HUDEP-2 (cell line): ENCODE measurements around the gene CCDC27.
A peak's percentile ranks its signal among the peaks of the same experiment; 100 is the strongest.
"Not testable (repeated sequence)": the region's sequence is repeated elsewhere in the genome, so short reads cannot be mapped to it uniquely, and the experiment has no call there.

ENCODE experiments used
- DNase-seq, 76 experiments: peaks; one replicate each; lab custom pipeline; 2025; ENCODE audit not compliant: unreplicated experiment in 76 of 76; lab: John Stamatoyannopoulos, UW

Gene CCDC27

DNA sequence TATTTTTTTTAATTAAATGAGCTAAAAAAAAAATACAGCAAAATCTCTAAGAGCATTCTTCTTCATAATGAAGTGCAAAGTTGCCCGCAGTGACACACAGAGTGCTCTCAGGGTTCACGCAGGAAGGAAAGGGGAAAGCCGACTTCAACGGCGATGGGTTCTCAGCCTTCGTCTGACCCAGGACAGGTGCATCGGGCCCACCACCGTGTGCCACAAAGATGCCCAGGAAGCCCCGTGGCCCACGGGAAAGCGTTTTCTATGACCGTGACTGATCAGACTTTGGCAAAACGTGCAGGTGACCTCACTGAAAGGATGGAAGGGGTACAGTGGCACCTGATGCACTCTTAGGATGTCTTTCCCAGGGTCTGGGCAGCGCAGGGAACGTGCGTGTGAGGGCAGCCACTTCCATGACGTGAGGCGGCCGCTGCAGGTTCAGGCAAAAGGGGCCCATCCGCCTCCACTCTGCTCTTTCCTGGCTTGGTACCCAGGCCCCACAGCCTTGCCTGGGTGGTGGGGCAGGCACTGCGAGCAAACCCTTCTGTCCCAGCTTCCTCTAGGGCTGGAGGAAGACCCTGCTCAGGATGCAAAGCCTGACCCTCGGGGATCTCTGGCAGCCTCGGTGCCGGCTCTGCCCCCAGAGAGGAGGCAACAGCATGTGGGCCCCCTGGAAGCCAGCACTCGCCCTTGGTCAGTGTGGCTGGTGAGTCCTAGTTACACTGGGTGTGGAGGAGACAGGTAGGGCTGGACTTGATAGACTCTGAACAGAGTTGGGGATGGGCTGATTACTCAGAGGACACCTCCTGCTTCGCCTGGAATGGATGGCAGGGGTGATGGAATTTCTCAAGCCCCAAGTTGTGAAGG is 35.7 kb downstream of the CCDC27 start:
- no peak for DNase-seq

DNA sequence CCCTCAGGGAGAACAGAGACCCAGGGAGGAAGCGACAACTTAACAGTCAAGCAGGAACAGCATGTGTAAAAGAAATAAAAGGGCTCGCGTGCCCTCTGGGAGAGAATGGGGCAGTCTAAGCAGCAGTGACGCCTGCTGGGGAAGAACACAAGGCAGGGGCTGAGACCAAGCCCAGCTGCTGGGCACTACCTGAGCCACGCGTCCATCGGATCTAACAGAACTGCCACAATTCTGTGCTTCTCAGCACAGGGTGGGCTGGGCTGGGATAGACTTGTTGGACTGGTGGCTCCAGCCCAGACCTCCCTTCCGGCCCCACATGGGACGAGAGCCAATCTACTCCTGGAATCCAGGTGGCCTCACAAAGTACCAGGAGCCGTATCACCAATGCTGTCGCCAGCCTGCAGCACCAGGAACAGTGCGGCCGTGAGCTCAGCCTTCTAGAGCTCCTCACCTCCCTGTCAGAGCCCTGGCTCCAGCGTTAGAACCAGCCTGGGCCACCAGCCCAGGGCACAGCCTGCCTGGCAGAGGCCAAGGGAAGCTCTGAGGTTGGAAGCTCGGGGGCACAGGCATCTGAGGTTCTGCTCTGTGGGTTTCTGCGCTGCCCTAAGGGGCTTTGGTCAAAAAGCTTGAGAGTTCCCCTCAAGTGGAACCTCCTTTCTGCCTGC is 36.6 kb downstream of the CCDC27 start:
- DNase-seq = no peak

DNA sequence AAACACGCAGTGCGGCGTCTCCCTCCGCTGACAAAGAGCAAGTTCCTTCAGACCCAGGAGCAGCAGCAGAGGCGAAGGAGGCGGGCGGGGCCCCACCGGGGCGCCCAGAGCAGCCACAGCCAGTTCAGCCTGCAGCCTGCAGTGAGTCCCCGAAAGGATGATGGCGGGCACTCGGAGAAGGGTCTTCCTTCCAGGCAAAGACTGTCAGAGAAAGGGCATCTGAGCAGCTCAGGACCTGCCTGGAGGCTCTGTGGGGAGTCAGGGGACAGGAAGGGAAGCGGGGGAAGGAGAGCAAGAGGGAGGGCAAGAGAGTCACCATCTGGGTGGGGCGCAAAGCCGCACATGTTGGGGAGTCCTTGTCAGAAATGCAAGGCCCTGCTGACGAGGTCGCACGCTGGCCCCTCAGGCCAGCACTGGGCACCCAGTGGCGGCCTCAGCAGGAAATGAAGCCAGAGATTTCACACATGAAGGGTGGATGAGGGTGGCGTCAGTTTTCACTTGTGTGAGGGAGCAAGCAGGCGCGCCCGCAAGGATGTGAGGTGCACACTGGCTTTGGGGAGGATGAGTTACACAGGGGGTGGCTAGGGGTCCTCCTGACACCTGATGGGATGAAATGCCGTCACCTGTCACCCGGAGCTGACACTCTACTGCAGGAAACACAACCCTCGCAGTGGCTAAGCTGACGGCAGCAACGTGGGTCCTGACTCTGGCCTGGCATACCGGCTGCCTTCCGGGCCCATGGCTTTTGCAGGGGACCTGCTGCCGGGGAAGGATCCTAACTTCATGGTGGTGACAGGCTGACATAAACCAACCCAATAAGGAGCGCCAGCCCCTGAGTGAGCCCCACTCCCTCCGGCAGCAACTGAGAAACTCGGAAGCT is 37.4 kb downstream of the CCDC27 start:
- DNase-seq = no peak

DNA sequence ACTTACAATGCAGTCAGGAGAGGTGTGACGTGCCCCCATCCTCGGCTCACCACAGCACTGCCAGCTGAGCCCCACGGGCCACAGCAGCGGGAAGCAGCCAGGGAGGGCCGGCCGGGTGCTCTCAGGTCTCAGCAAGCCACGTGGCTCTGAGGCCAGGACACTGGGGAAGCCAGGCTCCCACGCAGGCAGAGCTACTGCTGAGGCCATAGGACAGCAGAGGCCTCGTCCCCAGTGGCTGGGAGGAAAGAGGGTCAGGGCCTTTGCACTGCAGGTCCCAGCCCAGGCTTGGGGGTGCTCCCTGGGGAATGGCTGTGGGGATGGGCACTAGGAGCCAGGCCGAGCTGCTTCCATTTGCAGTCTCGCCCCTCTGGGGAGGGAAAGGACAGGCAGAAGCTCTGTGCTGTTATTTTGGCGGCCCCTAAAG is 38.3 kb downstream of the CCDC27 start:
- DNase-seq = no peak

DNA sequence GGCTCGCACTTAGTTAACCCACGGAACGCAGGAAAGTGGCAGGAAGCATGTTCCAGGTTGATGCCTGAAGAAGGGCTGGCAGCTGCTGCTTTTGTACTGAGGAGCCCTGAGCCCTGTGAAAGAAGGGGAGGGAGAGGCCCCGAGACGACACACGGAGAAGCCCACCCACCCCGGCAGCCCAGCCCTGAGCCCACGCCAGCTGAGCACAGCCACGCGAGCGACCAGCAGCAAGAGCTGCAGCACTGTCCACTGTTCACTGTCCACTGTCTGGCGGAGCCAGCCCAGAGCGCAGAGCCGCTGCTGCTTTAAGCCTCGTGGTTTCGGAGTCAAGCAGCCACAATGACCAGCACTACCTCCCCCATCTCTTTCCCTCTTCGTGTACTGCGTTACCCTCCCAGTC is 38.7 kb downstream of the CCDC27 start:
- DNase-seq = no peak

DNA sequence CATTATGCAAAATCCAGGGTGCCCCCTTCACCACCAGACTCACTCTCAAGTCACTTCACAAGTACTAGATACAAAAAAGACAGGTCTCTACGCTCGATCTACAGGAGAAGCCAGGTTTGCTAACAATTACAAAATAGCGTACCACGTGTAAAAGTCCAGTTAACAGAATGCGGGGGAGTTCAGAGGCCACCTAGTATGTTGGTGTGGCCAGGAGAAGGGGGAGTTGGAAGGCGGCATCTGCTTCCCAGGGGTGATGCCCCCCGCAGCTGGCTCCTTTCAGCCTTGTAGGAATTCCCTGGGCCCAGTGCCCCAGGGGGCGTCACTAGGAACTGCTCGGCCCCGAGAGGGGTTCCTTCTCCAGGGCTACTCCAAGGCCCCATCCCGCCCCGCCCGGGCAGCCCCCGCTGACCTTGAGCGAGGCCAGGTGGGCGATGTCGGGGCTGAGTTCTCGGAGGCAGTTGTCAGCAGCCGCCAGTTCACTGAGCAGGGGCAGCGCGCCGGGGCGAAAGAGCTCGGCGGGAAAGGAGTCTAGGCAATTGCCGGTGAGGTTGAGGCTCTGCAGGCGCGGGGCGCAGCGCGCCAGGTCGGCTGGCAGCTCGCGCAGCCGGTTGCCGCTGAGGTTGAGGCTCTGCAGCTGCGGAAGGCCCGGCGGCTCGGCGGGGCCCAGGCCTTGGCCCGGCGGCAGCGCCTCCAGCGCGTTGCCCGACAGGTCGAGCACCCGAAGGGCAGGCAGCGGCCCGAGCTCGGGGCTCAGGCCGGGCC is 43.4 kb downstream of the CCDC27 start:
- DNase-seq = peak in 2 of 76 experiments; percentile 20 to 31

DNA sequence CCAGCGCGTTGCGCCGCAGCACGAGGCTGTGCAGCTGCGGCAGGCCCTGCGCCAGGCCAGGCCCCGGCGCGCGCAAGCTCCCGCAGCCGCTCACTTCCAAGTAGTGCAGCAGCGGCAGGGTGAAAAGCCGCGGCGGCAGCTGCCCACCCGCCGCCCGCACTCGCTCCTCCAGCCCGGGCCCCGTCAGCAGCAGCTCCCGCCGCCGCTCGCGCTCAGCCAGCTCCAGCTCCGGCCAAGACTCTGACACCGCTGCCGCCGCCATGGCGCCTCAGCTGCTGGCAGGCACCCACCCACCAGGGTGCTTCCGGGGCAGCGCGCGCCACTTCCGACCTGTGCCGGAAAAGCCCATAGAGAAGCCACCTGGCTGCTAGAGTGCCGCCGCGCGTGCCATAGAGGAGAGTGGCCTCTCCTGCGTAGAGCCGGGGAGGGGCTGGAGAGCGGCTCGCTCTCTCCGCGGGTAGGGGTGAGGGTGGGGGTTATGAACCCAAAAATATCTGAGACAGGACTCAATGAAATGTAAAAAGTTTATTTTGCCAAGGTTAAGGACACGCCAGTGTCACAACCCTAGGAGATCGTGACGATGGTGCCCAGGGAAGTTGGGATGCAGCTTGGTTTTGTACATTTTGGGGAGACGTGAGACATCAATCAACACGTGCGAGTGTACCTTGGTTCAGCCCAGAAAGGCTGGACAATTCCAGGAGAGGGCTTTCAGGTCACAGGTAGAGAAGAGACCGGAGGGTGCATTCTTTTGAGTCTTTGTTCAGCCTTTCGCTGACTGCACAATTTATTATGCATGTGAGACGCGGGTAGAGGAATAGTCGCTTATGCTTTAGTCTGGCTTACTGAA is 44.2 kb downstream of the CCDC27 start, which contains the start of gene LRRC47:
LRRC47 (minus strand) TSS at position 284 of the 847 bp plus-strand sequence; CDS start at position 262, 22 bp downstream.
- DNase-seq = peak in 74 of 76 experiments; percentile 40 to 95 (median 87)

DNA sequence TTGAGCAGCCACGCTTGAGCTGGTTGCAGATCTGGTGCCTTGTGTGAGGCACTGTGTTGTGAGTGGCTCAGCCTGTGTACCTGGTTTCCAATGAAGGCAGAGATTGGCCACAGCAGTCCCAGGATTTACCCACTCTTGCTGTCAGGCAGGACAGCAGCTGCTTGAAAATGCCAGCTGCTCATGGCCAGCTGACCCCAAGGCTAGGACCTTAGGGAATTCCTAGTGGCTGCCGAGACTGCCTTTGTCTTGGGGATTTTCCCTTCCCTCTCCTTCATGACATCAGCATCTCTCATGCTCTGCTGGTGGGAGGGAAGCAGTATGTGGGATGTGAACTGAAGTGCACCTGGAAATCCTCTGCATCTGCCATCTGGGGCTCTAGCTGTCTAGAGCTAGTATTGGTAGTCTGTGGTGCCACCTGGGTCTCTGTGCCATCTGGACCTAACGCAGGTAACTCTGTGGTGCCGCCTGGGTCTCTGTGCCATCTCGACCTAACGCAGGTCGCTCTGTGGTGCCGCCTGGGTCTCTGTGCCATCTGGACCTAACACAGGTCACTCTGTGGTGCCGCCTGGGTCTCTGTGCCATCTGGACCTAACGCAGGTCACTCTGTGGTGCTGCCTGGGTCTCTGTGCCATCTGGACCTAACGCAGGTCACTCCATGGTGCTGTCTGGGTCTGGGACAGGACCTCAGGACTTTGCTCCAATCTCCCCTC is 47.9 kb downstream of the CCDC27 start:
- DNase-seq = no peak

DNA sequence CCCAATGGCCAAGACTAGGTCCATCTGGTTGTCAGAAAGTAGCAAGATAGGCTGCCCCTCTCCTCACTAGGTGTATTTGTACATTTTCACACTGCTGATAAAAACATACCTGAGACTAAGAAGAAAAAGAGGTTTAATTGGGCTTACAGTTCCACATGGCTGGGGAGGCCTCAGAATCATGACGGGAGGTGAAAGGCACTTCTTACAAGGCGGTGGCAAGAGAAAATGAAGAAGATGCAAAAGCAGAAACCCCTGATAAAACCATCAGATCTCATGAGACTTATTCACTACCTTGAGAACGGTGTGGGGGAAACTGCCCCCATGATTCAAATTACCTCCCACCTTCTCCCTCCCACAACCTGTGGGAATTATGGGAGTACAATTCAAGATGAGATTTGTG is 48.5 kb downstream of the CCDC27 start:
- DNase-seq = not testable (repeated sequence)

DNA sequence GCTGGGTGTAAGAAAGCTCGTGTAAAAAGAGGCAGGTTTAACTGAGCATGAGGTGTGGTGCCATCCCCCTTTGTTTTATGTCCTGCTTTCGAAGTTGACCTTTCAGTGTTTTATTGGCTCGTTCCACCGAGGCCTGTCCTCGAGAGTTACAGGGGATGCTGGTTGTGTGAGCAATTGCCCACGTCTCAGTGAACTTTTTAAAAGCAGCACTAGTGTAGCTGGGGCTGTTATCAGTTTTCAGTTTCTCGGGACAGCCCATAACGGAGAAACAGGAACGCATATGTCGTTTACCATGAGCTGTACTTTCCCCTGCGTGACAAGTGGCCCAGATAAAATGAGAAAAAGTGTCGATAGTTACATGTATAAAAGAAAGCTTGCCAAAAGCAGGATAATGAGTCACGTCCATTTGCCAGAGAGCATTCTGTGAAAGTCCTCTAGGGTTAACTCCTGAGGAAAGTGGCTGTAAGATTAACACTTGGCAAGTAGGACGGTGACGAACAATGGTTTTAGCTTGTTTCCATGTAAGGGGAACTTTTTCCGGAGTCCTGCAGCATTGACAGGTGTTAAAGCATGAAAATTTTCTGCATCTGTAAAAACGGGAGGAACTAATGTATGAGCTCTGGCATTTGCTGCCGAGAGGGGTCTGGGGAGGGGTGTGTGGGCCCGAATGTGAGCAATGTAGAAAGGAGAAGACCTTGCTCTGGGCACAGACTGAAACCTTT is 51.8 kb downstream of the CCDC27 start:
- peak in 33 of 76 experiments; percentile 5 to 85 (median 36) for DNase-seq

DNA sequence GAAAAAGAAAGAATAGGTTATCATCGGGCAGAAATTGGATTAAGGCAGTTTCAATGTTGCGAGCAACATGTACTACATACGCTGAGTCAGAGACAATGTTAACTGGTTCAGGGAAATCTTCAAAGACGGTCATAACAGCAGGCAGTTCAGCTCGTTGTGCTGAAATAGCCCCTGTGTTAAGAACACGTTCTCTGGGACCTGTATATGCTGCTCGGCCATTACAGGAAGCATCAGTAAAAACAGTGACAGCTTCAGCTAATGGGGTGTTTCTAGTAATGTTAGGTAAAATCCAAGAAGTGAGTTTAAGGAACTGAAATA is 52.3 kb downstream of the CCDC27 start:
- DNase-seq = not testable (repeated sequence)

DNA sequence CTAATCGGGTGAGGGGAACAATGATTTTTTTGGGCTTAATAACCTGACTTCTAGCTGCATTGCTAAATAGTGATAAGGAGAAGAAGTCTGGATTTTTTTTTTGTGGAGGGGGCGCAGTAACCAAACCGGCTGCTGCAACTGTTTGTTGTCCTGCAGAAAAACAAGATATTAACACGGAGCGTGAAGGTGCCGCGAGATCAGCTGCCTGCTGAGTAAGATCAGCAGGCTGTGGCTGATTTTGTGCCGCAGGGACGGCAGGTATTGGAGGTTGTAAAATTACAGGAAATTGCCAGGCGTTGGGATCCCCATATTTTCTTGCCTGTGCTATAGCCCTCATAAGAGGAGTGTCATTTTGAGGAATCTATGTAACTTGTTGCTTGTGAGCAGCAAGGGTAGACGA is 52.8 kb downstream of the CCDC27 start:
- no peak for DNase-seq

DNA sequence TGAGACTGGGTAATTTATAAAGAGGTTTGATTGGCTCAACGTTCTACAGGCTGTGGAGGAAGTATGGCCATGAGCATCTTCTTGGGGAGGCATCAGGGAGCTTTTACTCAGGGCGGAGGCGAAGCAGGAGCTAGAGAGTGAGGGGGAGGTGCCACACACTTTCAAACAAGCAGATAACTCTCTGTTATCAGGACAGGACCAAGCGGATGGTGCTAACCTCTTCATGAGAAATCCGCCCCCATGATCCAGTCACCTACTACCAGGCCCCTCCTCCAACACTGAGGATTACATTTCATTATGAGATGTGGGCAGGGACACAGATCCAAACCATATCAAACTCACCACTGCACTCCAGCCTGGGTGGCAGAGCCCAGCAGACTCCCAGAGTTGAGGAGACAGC is 55.5 kb downstream of the CCDC27 start:
- peak in 51 of 76 experiments; percentile 7 to 95 (median 47) for DNase-seq

DNA sequence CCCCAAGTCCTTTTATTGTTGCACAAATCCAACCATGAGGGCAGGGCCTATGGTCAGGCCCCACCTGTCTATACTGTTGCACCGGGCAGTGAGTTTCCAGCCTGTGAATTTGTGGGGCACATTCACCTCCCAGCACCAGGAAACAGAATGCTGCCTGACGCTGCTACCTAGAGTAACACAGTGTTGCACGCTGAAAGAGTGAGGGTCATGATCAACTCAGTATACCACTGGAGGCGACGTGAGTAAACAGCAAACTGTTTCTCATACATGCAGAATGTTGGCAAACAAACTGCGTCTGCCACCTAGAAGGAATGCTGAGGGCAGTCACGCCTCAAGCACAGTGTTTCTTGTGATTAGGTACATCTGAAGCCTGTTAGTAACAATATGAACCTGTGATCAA is 57.4 kb downstream of the CCDC27 start:
- DNase-seq = no peak

DNA sequence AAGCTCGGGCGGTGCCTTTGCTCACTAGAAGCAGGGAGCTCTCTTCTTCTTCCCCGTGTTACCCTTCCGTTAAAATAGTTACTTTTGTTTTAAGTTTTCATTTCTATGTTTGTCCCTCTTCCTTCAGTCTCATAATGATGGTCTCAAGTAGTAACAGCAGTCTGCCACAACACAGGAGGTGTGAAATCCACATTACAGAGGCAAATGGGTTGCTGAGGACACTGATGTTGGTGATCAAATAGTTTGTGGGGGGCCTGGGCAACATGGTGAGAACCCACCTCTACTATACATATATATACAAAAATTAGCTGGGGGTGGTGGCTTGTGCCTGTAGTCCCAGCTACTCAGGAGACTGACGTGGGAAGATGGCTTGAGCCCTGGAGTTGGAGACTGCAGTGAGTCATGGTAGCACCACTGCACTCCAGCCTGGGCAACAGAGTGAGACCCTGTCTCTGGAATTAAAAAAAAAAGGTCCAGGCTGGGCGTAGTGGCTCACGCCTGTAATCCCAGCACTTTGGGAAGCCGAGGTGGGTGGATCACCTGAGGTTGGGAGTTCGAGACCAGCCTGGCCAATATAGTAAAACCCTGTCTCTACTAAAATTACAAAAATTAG is 58.0 kb downstream of the CCDC27 start:
- not testable (repeated sequence) for DNase-seq

DNA sequence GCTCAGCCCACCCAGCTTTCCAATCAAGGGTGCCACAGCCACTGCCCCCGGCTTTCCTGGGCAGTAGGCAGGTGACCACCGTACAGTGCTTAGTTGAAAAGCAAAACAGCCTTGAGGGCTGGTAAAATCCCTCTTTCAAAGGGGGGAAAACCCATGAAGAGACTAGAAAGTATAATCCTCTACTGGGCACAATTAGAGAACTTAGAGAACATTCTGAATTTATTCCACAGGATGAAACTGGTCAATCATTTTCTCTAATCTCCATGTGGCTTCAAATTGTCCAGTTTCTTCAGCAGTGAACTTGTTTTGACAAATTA is 59.3 kb downstream of the CCDC27 start:
- no peak for DNase-seq

DNA sequence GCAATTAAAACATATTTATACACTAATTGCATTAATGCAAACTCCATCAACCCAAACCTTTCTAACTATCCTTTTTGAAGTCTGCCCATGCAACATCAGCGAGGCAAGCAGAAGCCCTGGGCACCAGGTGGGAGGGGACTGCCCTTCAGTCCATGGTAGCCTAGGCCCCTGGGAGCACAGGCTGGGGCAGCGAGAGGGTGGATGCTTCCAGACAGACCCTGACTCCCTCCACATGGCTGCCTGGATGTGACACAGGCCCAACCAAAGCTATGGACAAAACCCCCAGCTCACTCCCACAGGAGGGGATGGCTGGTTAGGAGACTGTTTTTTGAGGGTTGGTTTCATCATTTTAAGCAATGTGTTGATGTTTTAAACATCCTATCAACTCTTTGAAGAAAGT is 61.8 kb downstream of the CCDC27 start:
- DNase-seq = no peak
